Central memory CD4-positive, alpha-beta T cell (primary cell): ENCODE data around the gene GALNT17.

Experiments
- DNase-seq: peaks from one replicate; pipeline ENCODE4 v3.0.0; 2022

The GALNT17 gene

GRCh38 chr7:71466448-71467145 lies 334.7 kb downstream of the GALNT17 start:
- DNase-seq: no peak

GRCh38 chr7:71470326-71470725 lies 338.4 kb downstream of the GALNT17 start:
- DNase-seq: no peak

- no peak for DNase-seq
Observed at GRCh38 chr7:71470830-71471229, 338.9 kb downstream of the GALNT17 start.

- DNase-seq: no peak
Observed at GRCh38 chr7:71472962-71473361, 341.0 kb downstream of the GALNT17 start.

GRCh38 chr7:71473366-71473967 lies 341.5 kb downstream of the GALNT17 start:
- DNase-seq: no peak

GRCh38 chr7:71477441-71477840 lies 345.5 kb downstream of the GALNT17 start:
- no peak for DNase-seq

GRCh38 chr7:71479231-71479630 lies 347.3 kb downstream of the GALNT17 start:
- no peak for DNase-seq

- DNase-seq: no peak
Observed at GRCh38 chr7:71480791-71481190, 348.8 kb downstream of the GALNT17 start.

- DNase-seq: no peak
Observed at GRCh38 chr7:71482284-71482683, 350.3 kb downstream of the GALNT17 start.

- DNase-seq: no peak
Observed at GRCh38 chr7:71484380-71484779, 352.4 kb downstream of the GALNT17 start.

GRCh38 chr7:71485586-71485985 lies 353.6 kb downstream of the GALNT17 start:
- no peak for DNase-seq

GRCh38 chr7:71486414-71486813 lies 354.5 kb downstream of the GALNT17 start:
- no peak for DNase-seq

- no peak for DNase-seq
Observed at GRCh38 chr7:71486856-71487628, 355.1 kb downstream of the GALNT17 start.

GRCh38 chr7:71488308-71488707 lies 356.4 kb downstream of the GALNT17 start:
- DNase-seq: no peak

- DNase-seq: no peak
Observed at GRCh38 chr7:71491336-71491735, 359.4 kb downstream of the GALNT17 start.

- DNase-seq: no peak
Observed at GRCh38 chr7:71495828-71496227, 363.9 kb downstream of the GALNT17 start.

GRCh38 chr7:71497256-71497946 lies 365.5 kb downstream of the GALNT17 start:
- DNase-seq: no peak

GRCh38 chr7:71498381-71498780 lies 366.4 kb downstream of the GALNT17 start:
- DNase-seq: no peak

- DNase-seq: no peak
Observed at GRCh38 chr7:71504697-71505441, 372.9 kb downstream of the GALNT17 start.

GRCh38 chr7:71506822-71507221 lies 374.9 kb downstream of the GALNT17 start:
- no peak for DNase-seq

- no peak for DNase-seq
Observed at GRCh38 chr7:71507680-71508602, 376.0 kb downstream of the GALNT17 start.
